Measurements from ENCODE around the gene RHOA.
A peak's percentile ranks its signal among the peaks of the same experiment; 100 is the strongest.
"Not testable (repeated sequence)": the region's sequence is repeated elsewhere in the genome, so short reads cannot be mapped to it uniquely, and the experiment has no call there.

RHOA gene

GRCh38 chr3:49359623-49360022 lies 52.2 kb downstream of the RHOA start:
- H3K36me3 ChIP-seq (ENCODE audit: insufficient read depth, low read length): peaks cover 70% of the 10 kb centered on the region
- TF ChIP-seq CTCF (IDR thresholded peaks at IDR 0.05; ENCODE audit: low read length): no peak
- TF ChIP-seq EZH2 (IDR thresholded peaks at IDR 0.05; ENCODE audit: borderline replicate concordance, low read length): no peak
- no peak overlapping the region for H2AFZ ChIP-seq (ENCODE audit: low read length)
- no peak overlapping the region for H3K9ac ChIP-seq (ENCODE audit: low read length)
- no peaks in the 10 kb centered on the region for H4K20me1 ChIP-seq (ENCODE audit: insufficient read depth, low read length)
- no peaks in the 10 kb centered on the region for H3K27me3 ChIP-seq (ENCODE audit: insufficient read depth, low read length)
- no peak overlapping the region for H3K4me3 ChIP-seq (ENCODE audit: low read depth, low read length, poor library complexity, severe bottlenecking)
- peaks cover 12% of the 10 kb centered on the region for H3F3A ChIP-seq (ENCODE audit: insufficient read depth, low read length)
- no peak overlapping the region for H3K4me2 ChIP-seq (ENCODE audit: low read length)
- H3K9me2 ChIP-seq (ENCODE audit: low read depth, low read length): no peaks in the 10 kb centered on the region
- H3K79me2 ChIP-seq (ENCODE audit: insufficient read depth, low read length): no peaks in the 10 kb centered on the region
- no peaks in the 10 kb centered on the region for H3K9me3 ChIP-seq (ENCODE audit: low read length)
- H3K4me1 ChIP-seq (ENCODE audit: insufficient read depth, low read length, severe bottlenecking): peaks cover 20% of the 10 kb centered on the region
- peak overlapping the region; percentile 84 for H3K27ac ChIP-seq (ENCODE audit: low read depth, low read length, poor library complexity, severe bottlenecking)

- peaks cover 12% of the 10 kb centered on the region for H3F3A ChIP-seq (ENCODE audit: insufficient read depth, low read length)
- no peaks in the 10 kb centered on the region for H4K20me1 ChIP-seq (ENCODE audit: insufficient read depth, low read length)
Observed at GRCh38 chr3:49358884-49359225, 52.9 kb downstream of the RHOA start.

GRCh38 chr3:49358217-49358883 lies 53.4 kb downstream of the RHOA start, which contains the start of gene GPX1:
Gene GPX1 (minus strand): TSS chr3:49358353. CDS start chr3:49358278, 75 bp downstream.
- Histone ChIP-seq H4K20me1 (ENCODE audit: insufficient read depth, low read length) (no peaks in the 10 kb centered on the region), H3K9me3 (ENCODE audit: low read length) (no peaks in the 10 kb centered on the region), H3K36me3 (ENCODE audit: insufficient read depth, low read length) (peaks cover 61% of the 10 kb centered on the region), H3K27ac (ENCODE audit: low read depth, low read length, poor library complexity, severe bottlenecking) (peak within 1 kb of the TSS; percentile 84), H2AFZ (ENCODE audit: low read length) (no peak within 1 kb of the TSS), H3K79me2 (ENCODE audit: insufficient read depth, low read length) (no peaks in the 10 kb centered on the region), H3F3A (ENCODE audit: insufficient read depth, low read length) (peaks cover 12% of the 10 kb centered on the region), H3K4me3 (ENCODE audit: low read depth, low read length, poor library complexity, severe bottlenecking) (peak within 1 kb of the TSS; percentile 74), H3K4me1 (ENCODE audit: insufficient read depth, low read length, severe bottlenecking) (peaks cover 20% of the 10 kb centered on the region), H3K4me2 (ENCODE audit: low read length) (peak within 1 kb of the TSS; percentile 93), H3K9ac (ENCODE audit: low read length) (peak within 1 kb of the TSS; percentile 71), H3K9me2 (ENCODE audit: low read depth, low read length) (no peaks in the 10 kb centered on the region), H3K27me3 (ENCODE audit: insufficient read depth, low read length) (no peaks in the 10 kb centered on the region)
- TF ChIP-seq EZH2 (IDR thresholded peaks at IDR 0.05; ENCODE audit: borderline replicate concordance, low read length) (no peak), CTCF (IDR thresholded peaks at IDR 0.05; ENCODE audit: low read length) (no peak)

More at GRCh38 chr3:49358884-49359225, 52.9 kb downstream of the RHOA start:
- peak overlapping the region; percentile 84 for H3K27ac ChIP-seq (ENCODE audit: low read depth, low read length, poor library complexity, severe bottlenecking)
- no peaks in the 10 kb centered on the region for H3K9me2 ChIP-seq (ENCODE audit: low read depth, low read length)
- no peaks in the 10 kb centered on the region for H3K9me3 ChIP-seq (ENCODE audit: low read length)
- TF ChIP-seq CTCF (IDR thresholded peaks at IDR 0.05; ENCODE audit: low read length) (no peak), EZH2 (IDR thresholded peaks at IDR 0.05; ENCODE audit: borderline replicate concordance, low read length) (no peak)
- peak overlapping the region; percentile 71 for H3K9ac ChIP-seq (ENCODE audit: low read length)
- H2AFZ ChIP-seq (ENCODE audit: low read length): no peak overlapping the region
- H3K4me3 ChIP-seq (ENCODE audit: low read depth, low read length, poor library complexity, severe bottlenecking): peak overlapping the region; percentile 74
- no peaks in the 10 kb centered on the region for H3K79me2 ChIP-seq (ENCODE audit: insufficient read depth, low read length)
- H3K4me1 ChIP-seq (ENCODE audit: insufficient read depth, low read length, severe bottlenecking): peaks cover 20% of the 10 kb centered on the region
- H3K27me3 ChIP-seq (ENCODE audit: insufficient read depth, low read length): no peaks in the 10 kb centered on the region
- peak overlapping the region; percentile 93 for H3K4me2 ChIP-seq (ENCODE audit: low read length)
- peaks cover 66% of the 10 kb centered on the region for H3K36me3 ChIP-seq (ENCODE audit: insufficient read depth, low read length)

- not testable (repeated sequence) for H4K20me1 ChIP-seq (ENCODE audit: insufficient read depth, low read length); H3K27me3 ChIP-seq (ENCODE audit: insufficient read depth, low read length); H2AFZ ChIP-seq (ENCODE audit: low read length); H3K9me3 ChIP-seq (ENCODE audit: low read length); H3K9me2 ChIP-seq (ENCODE audit: low read depth, low read length); H3K79me2 ChIP-seq (ENCODE audit: insufficient read depth, low read length)
- H3K4me3 ChIP-seq (ENCODE audit: low read depth, low read length, poor library complexity, severe bottlenecking): peak overlapping the region; percentile 74
- peak overlapping the region; percentile 71 for H3K9ac ChIP-seq (ENCODE audit: low read length)
- peaks cover 21% of the 10 kb centered on the region for H3K4me1 ChIP-seq (ENCODE audit: insufficient read depth, low read length, severe bottlenecking)
- peaks cover 54% of the 10 kb centered on the region for H3K36me3 ChIP-seq (ENCODE audit: insufficient read depth, low read length)
- peak overlapping the region; percentile 93 for H3K4me2 ChIP-seq (ENCODE audit: low read length)
- H3K27ac ChIP-seq (ENCODE audit: low read depth, low read length, poor library complexity, severe bottlenecking): peak overlapping the region; percentile 84
- peaks cover 12% of the 10 kb centered on the region for H3F3A ChIP-seq (ENCODE audit: insufficient read depth, low read length)
Observed at GRCh38 chr3:49357443-49358216, 54.1 kb downstream of the RHOA start.

- not testable (repeated sequence) for H3K27me3 ChIP-seq (ENCODE audit: insufficient read depth, low read length); H2AFZ ChIP-seq (ENCODE audit: low read length); H3K9me2 ChIP-seq (ENCODE audit: low read depth, low read length); H3F3A ChIP-seq (ENCODE audit: insufficient read depth, low read length); H4K20me1 ChIP-seq (ENCODE audit: insufficient read depth, low read length); H3K9me3 ChIP-seq (ENCODE audit: low read length); H3K79me2 ChIP-seq (ENCODE audit: insufficient read depth, low read length)
- Histone ChIP-seq H3K27ac (ENCODE audit: low read depth, low read length, poor library complexity, severe bottlenecking) (peak overlapping the region; percentile 84), H3K4me3 (ENCODE audit: low read depth, low read length, poor library complexity, severe bottlenecking) (peak overlapping the region; percentile 74), H3K9ac (ENCODE audit: low read length) (peak overlapping the region; percentile 71; the same call in 1 of the 2 replicates), H3K36me3 (ENCODE audit: insufficient read depth, low read length) (peaks cover 48% of the 10 kb centered on the region), H3K4me2 (ENCODE audit: low read length) (peak overlapping the region; percentile 93), H3K4me1 (ENCODE audit: insufficient read depth, low read length, severe bottlenecking) (peaks cover 26% of the 10 kb centered on the region)
Observed at GRCh38 chr3:49357095-49357442, 54.7 kb downstream of the RHOA start.
